Measurements from ENCODE around the gene NBPF3.

Gene NBPF3

DNA sequence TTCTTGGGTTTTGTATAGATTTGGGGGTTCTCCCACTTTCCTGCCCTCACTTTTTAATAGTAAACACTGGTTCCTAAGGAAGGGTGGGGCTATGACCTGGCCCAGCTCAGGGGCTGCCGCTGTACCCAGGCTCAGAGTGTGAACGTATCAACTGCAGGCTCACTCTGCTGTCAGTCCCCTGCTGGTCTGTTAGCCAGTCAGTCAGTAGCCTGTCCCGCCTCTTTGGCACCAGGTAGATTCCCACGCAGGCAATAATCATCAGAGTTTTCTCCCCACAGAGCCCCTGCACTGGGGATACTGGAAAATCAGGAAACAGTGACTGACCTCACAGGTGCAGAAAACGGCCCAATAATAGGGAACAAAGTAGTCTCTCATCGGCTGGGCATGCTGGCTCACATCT, 54.3 kb downstream of the NBPF3 start:
- TF ChIP-seq, protein P1, sequence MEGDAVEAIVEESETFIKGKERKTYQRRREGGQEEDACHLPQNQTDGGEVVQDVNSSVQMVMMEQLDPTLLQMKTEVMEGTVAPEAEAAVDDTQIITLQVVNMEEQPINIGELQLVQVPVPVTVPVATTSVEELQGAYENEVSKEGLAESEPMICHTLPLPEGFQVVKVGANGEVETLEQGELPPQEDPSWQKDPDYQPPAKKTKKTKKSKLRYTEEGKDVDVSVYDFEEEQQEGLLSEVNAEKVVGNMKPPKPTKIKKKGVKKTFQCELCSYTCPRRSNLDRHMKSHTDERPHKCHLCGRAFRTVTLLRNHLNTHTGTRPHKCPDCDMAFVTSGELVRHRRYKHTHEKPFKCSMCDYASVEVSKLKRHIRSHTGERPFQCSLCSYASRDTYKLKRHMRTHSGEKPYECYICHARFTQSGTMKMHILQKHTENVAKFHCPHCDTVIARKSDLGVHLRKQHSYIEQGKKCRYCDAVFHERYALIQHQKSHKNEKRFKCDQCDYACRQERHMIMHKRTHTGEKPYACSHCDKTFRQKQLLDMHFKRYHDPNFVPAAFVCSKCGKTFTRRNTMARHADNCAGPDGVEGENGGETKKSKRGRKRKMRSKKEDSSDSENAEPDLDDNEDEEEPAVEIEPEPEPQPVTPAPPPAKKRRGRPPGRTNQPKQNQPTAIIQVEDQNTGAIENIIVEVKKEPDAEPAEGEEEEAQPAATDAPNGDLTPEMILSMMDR (IDR thresholded peaks at IDR 0.05): no peak

DNA sequence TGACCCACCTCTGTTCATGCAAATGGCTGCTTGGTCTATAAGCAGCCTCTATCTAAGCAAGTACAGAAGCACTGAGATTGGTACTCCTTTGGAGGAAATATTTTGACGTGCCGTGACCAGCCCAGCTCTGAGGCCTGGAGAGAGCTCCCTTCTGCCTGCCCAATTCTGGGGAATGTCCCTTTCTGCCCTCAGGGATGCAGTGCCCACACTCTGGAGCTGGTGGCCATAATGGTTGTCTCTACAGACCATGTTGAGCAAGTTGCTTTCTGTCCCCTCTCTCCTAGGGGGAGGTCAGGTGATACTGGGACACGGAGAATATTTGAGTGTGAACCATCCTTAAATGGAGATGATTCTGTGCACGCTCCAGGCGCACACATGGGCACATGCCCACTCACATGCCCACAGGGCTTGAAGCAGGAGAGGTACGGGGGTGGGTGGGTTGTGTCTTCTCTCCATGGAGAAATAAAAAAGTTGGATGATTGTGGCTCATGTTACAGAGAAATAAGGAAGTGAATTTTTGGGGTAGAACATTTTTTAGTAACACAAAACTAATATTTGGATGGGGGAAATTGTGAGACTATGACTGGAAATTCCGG, 55.4 kb downstream of the NBPF3 start:
- H3K27ac ChIP-seq: no peak overlapping the region
- H3K4me3 ChIP-seq (ENCODE audit: low read depth, low read length): no peak overlapping the region
- TF ChIP-seq, protein P1 (IDR thresholded peaks at IDR 0.05): no peak
- no peaks in the 10 kb centered on the region for H3K4me1 ChIP-seq
- no peak overlapping the region for H2AFZ ChIP-seq
- H3K36me3 ChIP-seq (ENCODE audit: control insufficient read depth, insufficient read depth, low read length): no peaks in the 10 kb centered on the region
- no peaks in the 10 kb centered on the region for H3K79me2 ChIP-seq
- no peak overlapping the region for H3K9ac ChIP-seq
- H3K4me2 ChIP-seq (ENCODE audit: low read length): no peak overlapping the region
- H3K9me3 ChIP-seq (ENCODE audit: control insufficient read depth, low read length): no peaks in the 10 kb centered on the region
- H3K27me3 ChIP-seq (ENCODE audit: control insufficient read depth, insufficient read depth, low read length): no peaks in the 10 kb centered on the region

More for the DNA sequence above, 54.3 kb downstream of the NBPF3 start:
- Histone ChIP-seq H3K4me3 (ENCODE audit: low read depth, low read length) (no peak overlapping the region), H3K4me1 (no peaks in the 10 kb centered on the region), H3K4me2 (ENCODE audit: low read length) (no peak overlapping the region), H3K9ac (no peak overlapping the region), H3K27ac (no peak overlapping the region), H3K79me2 (no peaks in the 10 kb centered on the region), H3K9me3 (ENCODE audit: control insufficient read depth, low read length) (no peaks in the 10 kb centered on the region), H3K36me3 (ENCODE audit: control insufficient read depth, insufficient read depth, low read length) (no peaks in the 10 kb centered on the region), H3K27me3 (ENCODE audit: control insufficient read depth, insufficient read depth, low read length) (no peaks in the 10 kb centered on the region), H2AFZ (no peak overlapping the region)

DNA sequence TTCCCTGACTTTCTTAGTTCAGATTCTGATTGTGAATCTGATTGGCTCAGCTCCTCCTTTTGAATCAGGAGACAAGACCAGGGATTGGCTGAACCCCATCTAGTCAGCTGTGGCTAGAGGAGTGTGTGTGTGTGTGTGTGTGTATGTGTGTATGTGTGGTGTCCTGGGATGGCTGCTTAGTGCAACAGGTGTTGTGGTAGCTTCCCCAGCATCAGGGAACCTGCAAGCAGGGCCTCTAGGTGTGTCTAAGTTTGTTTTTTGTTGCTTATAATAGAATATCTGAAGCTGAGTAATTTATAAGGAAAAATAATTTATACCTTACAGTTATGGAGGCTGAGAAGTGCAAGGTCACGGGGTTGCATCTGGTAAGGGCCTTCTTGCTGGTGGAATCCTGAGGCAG, 56.1 kb downstream of the NBPF3 start:
- H3K79me2 ChIP-seq: no peaks in the 10 kb centered on the region
- H2AFZ ChIP-seq: no peak overlapping the region
- no peak overlapping the region for H3K4me2 ChIP-seq (ENCODE audit: low read length)
- TF ChIP-seq, protein P1 (IDR thresholded peaks at IDR 0.05): no peak
- no peak overlapping the region for H3K4me3 ChIP-seq (ENCODE audit: low read depth, low read length)
- H3K9ac ChIP-seq: no peak overlapping the region
- no peaks in the 10 kb centered on the region for H3K4me1 ChIP-seq
- no peaks in the 10 kb centered on the region for H3K27me3 ChIP-seq (ENCODE audit: control insufficient read depth, insufficient read depth, low read length)
- H3K27ac ChIP-seq: no peak overlapping the region
- H3K36me3 ChIP-seq (ENCODE audit: control insufficient read depth, insufficient read depth, low read length): no peaks in the 10 kb centered on the region
- no peaks in the 10 kb centered on the region for H3K9me3 ChIP-seq (ENCODE audit: control insufficient read depth, low read length)

DNA sequence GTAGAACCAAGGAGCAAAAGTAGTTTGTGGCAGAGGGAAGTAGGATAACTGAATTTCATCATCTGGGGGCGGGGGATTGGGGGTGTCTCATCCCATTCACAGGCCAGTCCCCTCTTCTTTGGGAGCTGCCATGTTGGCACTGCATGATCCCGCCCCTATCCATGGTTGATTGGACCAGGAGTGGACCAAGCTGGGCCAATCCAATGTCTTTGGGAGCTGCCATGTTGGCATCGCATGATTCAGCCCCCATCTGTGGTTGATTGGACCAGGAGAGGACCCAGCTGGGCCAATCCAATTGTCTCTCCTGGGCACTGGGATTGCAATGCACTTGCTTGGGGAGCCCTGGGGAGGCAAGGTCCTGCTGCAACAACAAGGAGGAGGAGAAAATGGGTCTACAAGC, 56.9 kb downstream of the NBPF3 start:
- Histone ChIP-seq H3K79me2 (no peaks in the 10 kb centered on the region), H3K4me3 (ENCODE audit: low read depth, low read length) (no peak overlapping the region)

More for the DNA sequence above, 56.9 kb downstream of the NBPF3 start:
- Histone ChIP-seq H3K27me3 (ENCODE audit: control insufficient read depth, insufficient read depth, low read length) (no peaks in the 10 kb centered on the region), H3K9me3 (ENCODE audit: control insufficient read depth, low read length) (no peaks in the 10 kb centered on the region), H2AFZ (no peak overlapping the region), H3K27ac (no peak overlapping the region), H3K36me3 (ENCODE audit: control insufficient read depth, insufficient read depth, low read length) (no peaks in the 10 kb centered on the region), H3K9ac (no peak overlapping the region), H3K4me2 (ENCODE audit: low read length) (no peak overlapping the region), H3K4me1 (no peaks in the 10 kb centered on the region)
- TF ChIP-seq, protein P1 (IDR thresholded peaks at IDR 0.05): no peak
